HG03280 (cell line): ENCODE results near the gene RADX.

ENCODE experiments used
- ATAC-seq: cut with Tn5 transposase; IDR thresholded peaks from one replicate; pipeline ENCODE4 v1.9.1; 2021; ENCODE audit warnings: mild to moderate bottlenecking, moderate library complexity; ENCODE audit not compliant: unreplicated experiment

RADX gene

DNA sequence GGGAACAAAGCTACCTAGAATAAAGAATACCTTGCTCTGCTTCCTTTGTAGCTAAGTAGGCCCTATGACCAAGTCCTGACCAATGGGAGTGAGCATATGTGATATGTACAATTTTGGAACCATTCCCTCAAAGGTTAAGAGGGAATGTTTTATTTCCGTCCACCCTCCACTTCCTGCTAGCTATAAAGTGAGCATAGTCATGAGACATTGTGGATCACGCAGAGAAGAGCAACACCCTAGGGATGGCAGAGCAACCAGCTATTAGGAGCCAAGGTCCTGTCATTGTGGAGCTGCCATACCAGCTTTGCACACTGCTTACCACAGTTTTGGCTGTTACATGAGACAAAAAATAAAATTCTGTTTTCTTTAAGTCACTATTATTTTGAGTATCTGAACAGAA lies 68.9 kb downstream of the RADX start:
- no peak for ATAC-seq

DNA sequence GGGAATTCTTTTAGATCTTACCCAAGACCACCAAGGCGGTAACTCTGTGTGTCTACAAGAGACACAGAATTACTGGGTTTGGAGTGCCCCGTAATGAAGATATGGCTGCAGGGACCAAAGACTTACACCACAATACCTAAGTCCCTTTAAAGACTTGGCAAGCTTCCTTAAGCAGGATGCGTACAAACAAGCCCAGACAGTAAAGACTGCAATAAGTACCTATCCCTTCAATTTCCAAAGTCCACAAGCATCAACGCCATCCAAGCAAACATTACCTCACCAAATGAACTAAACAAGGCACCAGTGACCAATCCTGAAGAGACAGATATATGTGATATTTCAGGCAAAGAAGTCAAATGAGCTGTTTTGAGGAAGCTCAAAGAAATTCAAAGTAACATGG lies 72.4 kb downstream of the RADX start:
- ATAC-seq = no peak

DNA sequence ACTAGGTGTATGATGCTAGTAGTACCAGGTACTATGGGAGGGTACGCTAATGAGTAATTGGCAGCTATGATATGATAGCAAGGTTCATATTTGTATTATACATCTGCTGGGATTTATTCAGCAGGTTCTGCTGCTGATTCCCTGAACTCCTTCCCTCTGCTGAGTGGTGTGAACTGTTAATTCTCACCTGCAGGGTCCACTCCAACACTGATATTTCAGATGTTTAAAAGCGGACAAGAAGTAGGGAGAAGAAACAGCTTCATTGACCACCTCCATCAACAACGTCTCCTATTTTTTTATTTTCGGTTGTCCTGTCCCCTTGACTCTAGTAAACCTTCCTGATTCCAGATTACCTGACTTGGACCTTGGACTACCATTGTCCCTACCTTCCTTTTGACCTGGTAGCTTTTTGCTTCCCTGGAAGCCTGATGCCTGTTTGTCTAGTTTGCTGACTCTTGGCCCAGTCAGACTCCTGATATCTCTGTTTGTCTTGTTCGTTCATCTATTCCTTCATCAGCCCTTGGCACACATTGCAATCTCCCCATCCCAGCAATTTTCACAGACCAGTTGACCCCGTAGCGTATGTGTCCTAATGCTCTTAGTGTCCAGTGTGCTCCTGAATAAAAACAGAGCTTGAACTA lies 80.8 kb downstream of the RADX start:
- ATAC-seq = no peak

DNA sequence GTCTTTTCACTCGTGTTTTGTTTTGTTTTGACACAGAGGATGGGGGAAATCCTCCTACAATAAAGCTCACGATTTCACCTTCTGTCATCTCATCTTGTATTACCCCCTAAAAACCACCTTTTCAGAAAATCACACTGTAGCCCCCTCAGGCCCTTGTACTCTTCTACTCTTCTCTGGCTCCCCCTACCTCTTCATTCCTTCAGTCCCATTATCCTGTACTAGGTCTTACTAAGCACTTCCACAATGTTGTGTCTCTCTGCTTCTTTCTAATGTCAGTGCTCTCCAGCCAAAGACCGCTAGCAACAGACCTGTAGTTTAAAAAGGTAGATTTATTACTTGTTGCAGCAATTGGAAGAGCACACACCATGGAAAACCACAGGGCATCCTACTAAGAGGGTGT lies 84.7 kb downstream of the RADX start:
- no peak for ATAC-seq

DNA sequence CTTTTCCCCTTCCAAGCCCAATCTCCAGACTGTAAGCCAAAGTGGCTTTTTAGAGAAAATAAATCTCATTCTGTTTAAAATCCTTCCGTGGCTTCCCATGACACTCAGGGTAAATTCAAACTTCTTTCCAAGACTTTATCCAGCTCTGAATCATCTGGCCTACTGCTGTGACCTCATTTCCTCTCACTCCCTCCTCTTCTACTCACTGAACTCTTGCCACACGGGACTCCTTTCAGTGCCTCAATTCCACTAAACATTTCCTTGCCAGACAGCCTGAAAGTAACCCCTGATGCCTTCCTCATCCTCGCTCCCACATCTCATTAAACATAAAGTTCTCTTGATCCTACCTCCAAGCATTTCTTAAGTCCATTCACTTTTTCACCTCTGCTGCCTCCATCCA lies 86.9 kb downstream of the RADX start:
- no peak for ATAC-seq

DNA sequence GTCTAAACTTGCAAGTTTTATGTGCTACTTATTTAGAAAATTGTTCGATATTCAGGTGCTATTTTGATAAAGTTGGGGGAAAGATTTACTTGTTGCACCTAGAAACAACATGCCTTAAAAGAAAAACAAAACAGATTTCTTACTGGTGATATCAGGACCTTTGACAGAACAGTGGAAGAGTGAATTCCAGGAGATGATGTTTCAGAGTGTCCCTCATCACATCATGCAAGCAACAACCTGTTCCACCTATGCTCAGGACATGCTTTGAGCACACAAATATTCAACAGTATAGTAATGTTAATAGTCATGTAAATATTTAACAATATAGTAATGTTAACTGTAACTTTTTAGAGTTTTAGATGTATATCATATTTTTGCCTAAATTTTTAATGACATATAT lies 90.9 kb downstream of the RADX start:
- no peak for ATAC-seq

DNA sequence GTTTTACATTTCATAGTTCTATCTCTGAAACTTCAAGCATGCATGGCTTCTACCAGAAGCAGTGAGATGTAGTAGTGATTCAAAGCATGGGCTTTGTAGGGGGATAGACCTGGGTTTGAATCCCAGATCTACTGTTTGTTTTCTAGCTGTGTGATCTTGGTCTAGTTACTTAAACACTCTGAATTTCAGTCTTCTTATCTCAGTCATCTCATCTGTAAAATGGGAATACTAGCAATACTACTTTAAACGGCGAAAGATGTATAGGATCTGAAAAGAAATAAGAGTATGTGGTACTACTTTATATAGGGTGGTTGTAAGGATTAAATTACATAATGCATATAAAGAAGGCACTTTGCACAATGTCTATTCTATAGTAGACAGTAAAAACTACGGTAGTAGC lies 94.7 kb downstream of the RADX start:
- ATAC-seq = no peak

DNA sequence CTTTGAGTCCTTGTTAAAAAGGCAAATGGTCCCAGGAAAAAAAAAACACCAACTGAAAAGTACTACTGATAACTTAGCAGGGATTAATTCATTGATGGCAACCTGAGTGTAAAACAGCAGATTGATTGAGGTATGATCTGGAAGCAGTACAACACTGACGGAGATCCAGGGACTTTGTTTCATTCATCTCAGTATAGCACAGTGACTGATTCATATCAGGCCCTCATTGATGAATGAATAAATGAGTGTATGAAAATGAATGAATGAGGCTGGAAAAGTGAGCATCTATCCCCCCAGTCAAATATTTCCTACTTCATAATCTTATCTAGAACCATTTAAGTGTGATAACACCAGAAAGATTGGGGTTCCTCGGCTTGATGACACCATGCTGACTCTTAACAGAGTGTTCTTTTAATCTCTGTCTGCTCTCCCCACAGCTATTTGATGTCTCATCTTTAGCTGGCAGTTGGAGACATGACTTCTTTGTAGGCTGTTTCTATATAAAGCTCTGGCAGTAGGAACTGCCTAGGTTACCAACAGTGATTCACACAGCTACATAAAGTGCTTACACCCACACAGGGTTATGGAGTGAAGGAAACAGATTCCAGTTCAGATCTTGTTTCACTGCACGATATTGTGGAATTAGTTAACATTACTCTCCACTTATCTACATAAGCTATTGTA lies 96.1 kb downstream of the RADX start:
- no peak for ATAC-seq

DNA sequence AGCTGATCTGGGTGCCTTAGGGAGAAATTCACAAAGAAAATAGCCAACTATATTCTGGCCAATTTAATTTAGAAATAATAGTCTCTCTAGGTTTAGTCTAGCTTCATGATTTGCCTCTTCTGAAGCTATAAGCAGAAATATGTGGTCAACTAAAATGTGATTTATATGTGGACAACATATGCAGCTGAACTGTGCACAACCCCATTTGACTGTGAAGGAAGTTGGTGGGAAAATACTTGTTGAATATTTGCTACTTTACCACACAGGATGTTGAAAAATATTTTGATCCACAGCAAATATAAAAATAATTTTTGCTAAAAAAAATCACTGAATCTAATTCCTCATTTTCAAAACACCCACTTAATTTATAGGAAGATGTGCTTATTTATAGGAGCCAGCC lies 99.0 kb downstream of the RADX start:
- ATAC-seq = no peak

DNA sequence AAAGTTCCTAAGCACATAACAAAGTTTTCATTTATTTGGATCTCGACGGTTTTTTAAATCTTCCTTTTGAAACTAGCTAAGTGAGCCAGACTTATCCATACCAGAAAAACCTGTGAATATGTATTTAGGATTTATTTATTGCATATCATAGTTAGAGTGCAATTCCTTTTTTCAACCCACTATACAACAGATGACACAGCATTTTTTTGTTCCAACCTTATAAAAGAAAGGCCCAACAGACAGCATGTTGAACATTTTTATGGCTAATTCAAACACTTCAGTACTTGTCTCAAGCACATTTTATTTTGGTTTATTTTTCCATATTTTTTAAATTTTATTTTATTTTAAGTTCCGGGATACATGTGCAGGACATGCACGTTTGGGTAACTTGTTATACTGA lies 99.6 kb downstream of the RADX start:
- ATAC-seq = no peak

DNA sequence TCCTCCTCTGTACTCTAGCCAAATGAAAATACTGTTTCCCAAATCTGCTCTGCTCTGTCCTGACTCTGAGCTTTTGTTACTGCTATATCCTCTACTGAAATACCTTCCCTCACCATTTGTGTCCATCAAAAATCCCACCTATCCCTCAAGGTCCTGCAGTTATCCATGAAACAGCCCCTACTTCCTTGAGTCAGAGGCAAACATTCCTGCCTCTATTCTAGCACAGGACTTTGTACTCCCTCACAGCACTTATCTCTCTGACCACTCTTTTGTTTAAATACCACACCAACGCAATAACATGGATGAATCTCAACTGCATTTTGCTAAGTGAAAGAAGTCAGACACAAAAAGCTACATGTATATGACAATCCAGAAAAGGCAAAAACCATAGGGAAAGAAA lies 104.2 kb downstream of the RADX start:
- ATAC-seq = no peak

DNA sequence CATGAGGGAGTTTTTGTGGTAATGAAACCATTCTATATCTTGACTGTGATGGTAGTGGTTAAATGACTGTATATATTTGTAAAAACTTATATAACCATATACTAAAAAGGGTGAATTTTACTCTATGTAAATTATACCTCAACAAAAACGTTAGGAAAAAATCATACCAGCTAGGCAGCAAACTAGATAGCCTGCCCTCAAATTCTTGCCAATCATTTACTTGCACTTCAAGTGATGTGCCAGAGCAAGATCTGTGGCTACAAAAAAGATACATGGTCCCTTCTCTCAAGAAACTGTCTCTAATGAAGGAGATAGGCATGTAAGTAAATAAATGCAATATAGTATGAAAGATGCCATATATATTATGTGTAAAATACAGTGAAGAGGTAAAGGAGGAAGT lies 104.7 kb downstream of the RADX start:
- no peak for ATAC-seq

DNA sequence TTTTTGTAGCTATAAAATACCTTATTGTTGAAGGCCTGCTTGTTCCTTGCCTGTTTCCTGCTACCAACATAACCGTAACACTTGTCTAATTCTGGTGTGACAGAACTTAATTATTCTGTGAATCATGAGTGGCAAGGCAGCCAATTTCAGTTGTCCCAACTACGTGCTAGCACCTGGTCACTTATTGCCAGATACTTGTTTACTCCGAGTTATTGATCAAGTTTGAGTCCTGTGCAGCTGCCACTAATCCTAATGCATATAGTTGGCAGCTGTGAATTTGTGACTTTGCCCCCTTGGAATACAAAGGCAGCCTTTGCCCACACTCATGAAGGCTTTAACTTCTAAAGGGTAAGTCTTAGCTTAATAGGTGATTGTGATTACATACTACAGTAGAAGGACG lies 106.9 kb downstream of the RADX start:
- ATAC-seq = no peak

DNA sequence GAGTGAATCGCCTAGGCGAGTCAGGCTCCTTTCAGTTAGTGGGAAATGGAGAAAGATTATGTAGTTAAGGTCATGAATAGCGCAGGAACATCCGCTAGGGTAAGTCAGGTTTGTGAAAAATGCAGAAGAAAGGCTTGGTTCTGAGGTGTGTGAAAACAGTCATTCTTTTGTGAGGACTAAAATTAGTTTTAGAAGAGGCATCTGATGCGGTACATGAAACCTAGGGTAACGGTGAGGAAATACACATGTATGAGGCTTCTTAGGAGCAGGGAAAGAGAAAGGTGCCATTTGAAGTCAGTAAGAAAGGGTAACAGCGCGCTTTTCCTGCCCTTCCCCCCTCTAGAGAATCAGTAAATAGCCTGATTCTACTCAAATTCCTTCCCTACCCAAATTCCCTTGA lies 114.2 kb downstream of the RADX start:
- ATAC-seq = no peak

DNA sequence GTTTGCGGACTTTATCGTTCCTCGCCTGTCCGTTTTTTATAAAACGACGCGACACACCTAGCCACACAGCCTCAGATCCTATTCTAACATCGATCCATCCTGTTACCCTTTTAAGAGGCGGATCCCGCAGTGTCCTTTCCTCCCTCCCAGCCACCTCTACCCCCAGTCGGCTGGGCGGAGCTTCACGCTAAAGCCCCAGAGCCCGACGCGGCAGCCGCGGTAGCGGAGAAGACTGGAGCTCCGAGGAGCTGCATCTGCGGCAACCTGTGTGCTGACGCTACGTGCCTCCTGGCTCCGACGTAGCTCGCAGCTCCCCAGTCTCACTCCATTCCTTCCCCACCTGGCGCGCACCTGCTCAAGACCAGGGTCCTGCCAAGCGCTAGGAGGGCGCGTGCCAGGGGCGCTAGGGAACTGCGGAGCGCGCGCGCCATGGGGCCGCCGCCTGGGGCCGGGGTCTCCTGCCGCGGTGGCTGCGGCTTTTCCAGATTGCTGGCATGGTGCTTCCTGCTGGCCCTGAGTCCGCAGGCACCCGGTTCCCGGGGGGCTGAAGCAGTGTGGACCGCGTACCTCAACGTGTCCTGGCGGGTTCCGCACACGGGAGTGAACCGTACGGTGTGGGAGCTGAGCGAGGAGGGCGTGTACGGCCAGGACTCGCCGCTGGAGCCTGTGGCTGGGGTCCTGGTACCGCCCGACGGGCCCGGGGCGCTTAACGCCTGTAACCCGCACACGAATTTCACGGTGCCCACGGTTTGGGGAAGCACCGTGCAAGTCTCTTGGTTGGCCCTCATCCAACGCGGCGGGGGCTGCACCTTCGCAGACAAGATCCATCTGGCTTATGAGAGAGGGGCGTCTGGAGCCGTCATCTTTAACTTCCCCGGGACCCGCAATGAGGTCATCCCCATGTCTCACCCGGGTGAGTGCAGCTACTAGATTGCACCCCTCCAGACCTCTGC lies 115.0 kb downstream of the RADX start, which contains the start of gene RNF128:
Gene RNF128 (plus strand): TSS at position 217 of the 953 bp plus-strand sequence. CDS start 213 bp downstream, at position 430.
- ATAC-seq = no peak

DNA sequence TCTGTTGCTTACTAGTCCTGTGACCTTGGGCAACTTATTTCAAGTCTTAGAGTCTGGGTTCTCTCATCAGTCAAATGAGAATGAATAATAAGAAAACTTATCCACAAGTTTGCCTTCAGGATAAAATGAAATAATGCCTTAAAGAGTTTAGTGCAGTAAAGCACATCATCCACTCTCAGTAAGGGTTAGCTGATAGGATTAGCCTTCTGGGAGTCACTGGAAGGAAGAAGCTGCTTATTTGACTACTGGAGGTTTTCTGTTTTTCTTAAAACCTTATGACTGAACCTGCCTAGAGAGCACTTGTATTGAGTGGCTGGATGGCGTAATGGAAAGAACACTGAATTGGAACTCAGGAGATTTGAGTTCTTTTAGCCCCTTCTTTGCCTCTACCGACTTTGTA lies 116.6 kb downstream of the RADX start:
- ATAC-seq = no peak
